PFSK-1 (cell line): ENCODE measurements around the gene C1orf216.

Experiments
- POLR2AphosphoS5 ChIP-seq: IDR thresholded peaks from 2 replicates; pipeline ENCODE4 v1.6.1; 2012; ENCODE audit warnings: low read depth, mild to moderate bottlenecking, control low read depth, low read length, moderate library complexity
- TAF1 ChIP-seq: IDR thresholded peaks from 2 replicates; pipeline ENCODE4 v1.6.1; 2012; ENCODE audit warnings: low read length, control low read depth, borderline replicate concordance; ENCODE audit not compliant: insufficient read depth

- TF ChIP-seq POLR2AphosphoS5: no peak
- no peak for TF ChIP-seq TAF1
These were observed 44.5 kb upstream of the C1orf216 start for GRCh38 chr1:35763201-35763600.
